Loucy (cell line): ENCODE data around the gene ISX.

Experiments
- H2AFZ ChIP-seq: fragments of 200-600 bp; sonication (generic); 2 replicates; pipeline ENCODE4 v1.6.0; 2016; ENCODE audit warnings: antibody characterized with exemption, mild to moderate bottlenecking, low read length, moderate library complexity
- H3F3A ChIP-seq: fragments of 200-600 bp; 2 replicates; pipeline ENCODE4 v1.6.0; 2016; ENCODE audit warnings: antibody characterized with exemption, low read depth, mild to moderate bottlenecking
- H3K27me3 ChIP-seq: fragments of 200-600 bp; sonication (generic); 2 replicates; pipeline ENCODE4 v1.6.1; 2014; ENCODE audit warnings: low read length, mild to moderate bottlenecking; ENCODE audit not compliant: insufficient read depth, poor library complexity, severe bottlenecking
- H3K36me3 ChIP-seq: fragments of 200-600 bp; sonication (generic); 2 replicates; pipeline ENCODE4 v1.6.1; 2016; ENCODE audit warnings: low read length; ENCODE audit not compliant: insufficient read depth
- H3K4me1 ChIP-seq: fragments of 200-600 bp; sonication (generic); 2 replicates; pipeline ENCODE4 v1.5.1; 2014; ENCODE audit warnings: low read length, mild to moderate bottlenecking; ENCODE audit not compliant: insufficient read depth, poor library complexity, severe bottlenecking
- H3K4me2 ChIP-seq: fragments of 200-600 bp; sonication (generic); 2 replicates; pipeline ENCODE4 v1.6.0; 2014; ENCODE audit warnings: antibody characterized with exemption, low read length, low read depth, mild to moderate bottlenecking; ENCODE audit not compliant: poor library complexity, severe bottlenecking
- H3K4me3 ChIP-seq: fragments of 200-600 bp; sonication (generic); 2 replicates; pipeline ENCODE4 v1.5.1; 2014; ENCODE audit warnings: low read length, mild to moderate bottlenecking, mixed read lengths; ENCODE audit not compliant: poor library complexity, severe bottlenecking
- H3K79me2 ChIP-seq: fragments of 200-600 bp; sonication (generic); 2 replicates; pipeline ENCODE4 v1.6.1; 2014; ENCODE audit warnings: low read length; ENCODE audit not compliant: insufficient read depth
- H3K9ac ChIP-seq: fragments of 200-600 bp; sonication (generic); 2 replicates; pipeline ENCODE4 v1.6.0; 2014; ENCODE audit warnings: mild to moderate bottlenecking, low read depth, low read length, moderate library complexity; ENCODE audit not compliant: poor library complexity, severe bottlenecking
- H3K9me2 ChIP-seq: fragments of 200-600 bp; sonication (generic); replicated peaks from 2 replicates; pipeline ENCODE4 v1.6.1; 2016; ENCODE audit warnings: low read depth, low read length, mixed read lengths
- H3K9me3 ChIP-seq: fragments of 200-600 bp; sonication (generic); 2 replicates; pipeline ENCODE4 v1.6.1; 2014; ENCODE audit warnings: mild to moderate bottlenecking, antibody characterized with exemption, low read length, low read depth; ENCODE audit not compliant: insufficient read depth
- H4K20me1 ChIP-seq: fragments of 200-600 bp; sonication (generic); 2 replicates; pipeline ENCODE4 v1.6.0; 2014; ENCODE audit warnings: antibody characterized with exemption, low read length, mild to moderate bottlenecking; ENCODE audit not compliant: insufficient read depth, poor library complexity, severe bottlenecking
- CTCF ChIP-seq: fragments of 200-600 bp; sonication (generic); conservative IDR thresholded peaks from 2 replicates; pipeline ENCODE4 v1.5.1; 2014; ENCODE audit warnings: mild to moderate bottlenecking, antibody characterized with exemption, low read length
- EZH2phosphoT487 ChIP-seq: fragments of 200-600 bp; IDR thresholded peaks from 2 replicates; pipeline ENCODE4 v1.6.1; 2018; ENCODE audit warnings: antibody characterized with exemption, mild to moderate bottlenecking, moderate library complexity, borderline replicate concordance

Gene ISX

GRCh38 chr22:35089139-35089538, 23.2 kb downstream of the ISX start:
- H4K20me1 ChIP-seq, result no peaks in the 10 kb centered on the region
- no peak for TF ChIP-seq CTCF
- no peak for TF ChIP-seq EZH2phosphoT487
- no peaks in the 10 kb centered on the region for H3K9me2 ChIP-seq
- no peaks in the 10 kb centered on the region for H3K79me2 ChIP-seq
- no peaks in the 10 kb centered on the region for H3K27me3 ChIP-seq
- H3K4me1 ChIP-seq, result no peaks in the 10 kb centered on the region
- 0 out of 2 replicates have a peak, but pooled peaks cover 3% of the 10 kb centered on the region for H3K9me3 ChIP-seq
- H3K36me3 ChIP-seq, result no peaks in the 10 kb centered on the region
- no peak overlapping the region for H2AFZ ChIP-seq
- no peaks in the 10 kb centered on the region for H3F3A ChIP-seq
- H3K9ac ChIP-seq, result no peak overlapping the region
- no peak overlapping the region for H3K4me2 ChIP-seq
- no peak overlapping the region for H3K4me3 ChIP-seq

- no peaks in the 10 kb centered on the region for H3K36me3 ChIP-seq
- H3K27me3 ChIP-seq, result no peaks in the 10 kb centered on the region
- no peaks in the 10 kb centered on the region for H3K4me1 ChIP-seq
- H3K79me2 ChIP-seq, result no peaks in the 10 kb centered on the region
- H2AFZ ChIP-seq, result no peak overlapping the region
- no peaks in the 10 kb centered on the region for H3K9me2 ChIP-seq
- H3K9me3 ChIP-seq, result no peaks in the 10 kb centered on the region
- no peak overlapping the region for H3K9ac ChIP-seq
- no peak overlapping the region for H3K4me2 ChIP-seq
- H3F3A ChIP-seq, result no peaks in the 10 kb centered on the region
- TF ChIP-seq EZH2phosphoT487, result no peak
- no peak for TF ChIP-seq CTCF
- no peak overlapping the region for H3K4me3 ChIP-seq
- H4K20me1 ChIP-seq, result no peaks in the 10 kb centered on the region
These were observed 26.4 kb downstream of the ISX start for GRCh38 chr22:35092406-35092805.

- no peak overlapping the region for H3K9ac ChIP-seq
- no peak overlapping the region for H3K4me3 ChIP-seq
- no peaks in the 10 kb centered on the region for H3F3A ChIP-seq
- no peaks in the 10 kb centered on the region for H3K9me2 ChIP-seq
- no peaks in the 10 kb centered on the region for H3K79me2 ChIP-seq
- H3K36me3 ChIP-seq, result no peaks in the 10 kb centered on the region
- TF ChIP-seq EZH2phosphoT487 (no peak), CTCF (no peak)
- no peaks in the 10 kb centered on the region for H3K27me3 ChIP-seq
- H3K9me3 ChIP-seq, result no peaks in the 10 kb centered on the region
- H4K20me1 ChIP-seq, result no peaks in the 10 kb centered on the region
- H3K4me2 ChIP-seq, result no peak overlapping the region
- H2AFZ ChIP-seq, result no peak overlapping the region
- H3K4me1 ChIP-seq, result no peaks in the 10 kb centered on the region
These were observed 33.0 kb downstream of the ISX start for GRCh38 chr22:35098921-35099320.
